ENCODE measurements around the gene MAP3K4.

DNA sequence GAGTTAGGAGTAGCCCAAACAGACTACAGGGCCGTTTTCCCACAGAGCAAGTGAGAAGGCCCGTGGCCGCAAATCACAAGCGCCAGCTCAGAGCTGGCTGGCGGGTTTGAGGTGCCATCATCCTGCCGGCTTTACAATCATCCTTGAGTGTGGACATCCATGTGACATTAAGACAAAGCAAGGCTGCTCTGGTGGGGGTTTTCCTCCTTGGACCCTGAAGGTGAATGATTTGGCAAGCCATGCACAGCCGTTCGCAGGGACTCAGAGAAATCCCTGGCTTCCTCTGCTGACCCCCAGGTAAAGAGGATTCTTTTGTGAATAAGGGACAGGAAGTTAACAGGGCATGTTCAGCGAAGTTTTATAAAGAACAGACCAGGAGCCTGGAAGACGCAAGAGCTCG is 145.1 kb downstream of the MAP3K4 start:
- no peak for TF ChIP-seq POLR2A (IDR thresholded peaks at IDR 0.05; ENCODE audit: low read depth, low read length)
- no peak for TF ChIP-seq POLR2AphosphoS5 (IDR thresholded peaks at IDR 0.05; ENCODE audit: low read depth, low read length)
- TF ChIP-seq PAX5 (IDR thresholded peaks at IDR 0.05; ENCODE audit: insufficient read depth, low read length, severe bottlenecking): no peak
- TF ChIP-seq TAF1 (IDR thresholded peaks at IDR 0.05; ENCODE audit: low read depth, low read length): no peak
